Progenitor cell of endocrine pancreas (in vitro differentiated cells): ENCODE data around the gene OR5I1. TPM values are rescaled to one million over a fixed set of nuclear protein-coding genes. Genes with fewer than 3 reads are reported as not detected.
"Not testable (repeated sequence)": the region's sequence is repeated elsewhere in the genome, so short reads cannot be mapped to it uniquely, and the experiment has no call there.

Experiments
- DNase-seq: peaks from one replicate; pipeline ENCODE4 v3.0.0; 2021; ENCODE audit warnings: low spot score; ENCODE audit not compliant: unreplicated experiment
- H3K27ac Mint-ChIP-seq: 2 replicates; pipeline ENCODE4 v1.8.0; 2021; ENCODE audit warnings: mild to moderate bottlenecking, moderate library complexity, mixed read lengths
- H3K27me3 Mint-ChIP-seq: 2 replicates; pipeline ENCODE4 v1.8.0; 2021; ENCODE audit warnings: mixed read lengths
- H3K36me3 Mint-ChIP-seq: 2 replicates; pipeline ENCODE4 v1.8.0; 2022; ENCODE audit warnings: mixed read lengths; ENCODE audit not compliant: insufficient read depth
- H3K4me1 Mint-ChIP-seq: 2 replicates; pipeline ENCODE4 v1.8.0; 2021; ENCODE audit warnings: low read depth, mixed read lengths
- H3K4me3 Mint-ChIP-seq: 2 replicates; pipeline ENCODE4 v1.8.0; 2021; ENCODE audit warnings: low read depth, mild to moderate bottlenecking, moderate library complexity, mixed read lengths
- H3K9me3 Mint-ChIP-seq: 2 replicates; pipeline ENCODE4 v1.8.0; 2021; ENCODE audit warnings: low read depth, mixed read lengths
- CTCF ChIP-seq: fragments of 200-600 bp; sonication (generic); IDR thresholded peaks from one replicate; pipeline ENCODE4 v1.5.0; 2021; ENCODE audit warnings: antibody characterized with exemption, mild to moderate bottlenecking; ENCODE audit not compliant: unreplicated experiment
- total RNA-seq: library from RNA; stranded (reverse); gene quantifications from 2 replicates; pipeline ENCODE4 v1.2.1, GENCODE V29; 2021

Gene OR5I1
- total RNA-seq, 1 donor from 2014 or later = not detected

GRCh38 chr11:55902308-55902707 is 33.9 kb downstream of the OR5I1 start:
- Mint-ChIP-seq H3K36me3 (no peaks in the 10 kb centered on the region), H3K9me3 (peaks cover 23% of the 10 kb centered on the region), H3K27ac (no peak overlapping the region), H3K4me1 (no peaks in the 10 kb centered on the region), H3K4me3 (no peak overlapping the region), H3K27me3 (no peaks in the 10 kb centered on the region)
- no peak for TF ChIP-seq CTCF
- DNase-seq = no peak

- H3K4me1 Mint-ChIP-seq = no peaks in the 10 kb centered on the region
- DNase-seq = no peak
- H3K4me3 Mint-ChIP-seq = no peak overlapping the region
- H3K9me3 Mint-ChIP-seq = peaks cover 44% of the 10 kb centered on the region
- H3K27me3 Mint-ChIP-seq = no peaks in the 10 kb centered on the region
- no peak overlapping the region for H3K27ac Mint-ChIP-seq
- no peak for TF ChIP-seq CTCF
- no peaks in the 10 kb centered on the region for H3K36me3 Mint-ChIP-seq
Observed at GRCh38 chr11:55895216-55895615, 41.0 kb downstream of the OR5I1 start.

- H3K27ac Mint-ChIP-seq, H3K36me3 Mint-ChIP-seq, H3K27me3 Mint-ChIP-seq, H3K4me3 Mint-ChIP-seq, H3K4me1 Mint-ChIP-seq, DNase-seq: not testable (repeated sequence)
- H3K9me3 Mint-ChIP-seq = peaks cover 34% of the 10 kb centered on the region
Observed at GRCh38 chr11:55885481-55885880, 50.7 kb downstream of the OR5I1 start.

Other genes with a start within 250 kb of the OR5I1 start
- gene OR5D13, start 163.0 kb downstream of the OR5I1 start, total RNA-seq = not detected in 2 replicates
- not detected in 2 replicates for gene OR5D14, start 140.8 kb downstream of the OR5I1 start, total RNA-seq
- not detected in 2 replicates for gene OR5L1, start 125.0 kb downstream of the OR5I1 start, total RNA-seq
- not detected in 2 replicates for gene OR5D18, start 116.8 kb downstream of the OR5I1 start, total RNA-seq
- not detected in 2 replicates for gene OR5L2, start 109.2 kb downstream of the OR5I1 start, total RNA-seq
- not detected in 2 replicates for gene OR5D16, start 97.6 kb downstream of the OR5I1 start, total RNA-seq
- not detected in 2 replicates for gene TRIM51, start 53.1 kb downstream of the OR5I1 start, total RNA-seq
- gene OR5W2, start 21.8 kb downstream of the OR5I1 start, total RNA-seq = not detected in 2 replicates
- gene OR10AG1, start 33.5 kb upstream of the OR5I1 start, total RNA-seq = not detected in 2 replicates
- not detected in 2 replicates for gene OR5F1, start 58.2 kb upstream of the OR5I1 start, total RNA-seq
- gene OR5AS1, start 91.3 kb upstream of the OR5I1 start, total RNA-seq = not detected in 2 replicates
- not detected in 2 replicates for gene OR8I2, start 156.9 kb upstream of the OR5I1 start, total RNA-seq
- gene OR8H2, start 167.3 kb upstream of the OR5I1 start, total RNA-seq = not detected in 2 replicates
- not detected in 2 replicates for gene OR8H3, start 186.0 kb upstream of the OR5I1 start, total RNA-seq
- not detected in 2 replicates for gene OR8J3, start 203.8 kb upstream of the OR5I1 start, total RNA-seq
- not detected in 2 replicates for gene OR8K5, start 223.9 kb upstream of the OR5I1 start, total RNA-seq
- not detected in 2 replicates for gene OR5J2, start 240.2 kb upstream of the OR5I1 start, total RNA-seq